ENCODE data around the gene DDR2.

GRCh38 chr1:162676750-162677149 is 44.5 kb downstream of the DDR2 start:
- TF ChIP-seq POLR2AphosphoS5 (IDR thresholded peaks at IDR 0.05; ENCODE audit: low read depth, low read length) (no peak), SIN3A (IDR thresholded peaks at IDR 0.05; ENCODE audit: borderline replicate concordance, insufficient read depth, low read length) (0 out of 2 replicates have a peak, but pooled peaks have one; percentile 9), TAF1 (IDR thresholded peaks at IDR 0.05; ENCODE audit: borderline replicate concordance, insufficient read depth, low read length) (no peak), REST (IDR thresholded peaks at IDR 0.05; ENCODE audit: insufficient read depth in 1 of 2, low read depth in 2 of 2, low read length in 2 of 2) (no peak)

Measured in PFSK-1 (cell line).